ENCODE results near the gene NCAM2.

GRCh38 chr21:21216047-21216446, 217.8 kb downstream of the NCAM2 start:
- no peak for TF ChIP-seq POLR2AphosphoS5 (IDR thresholded peaks at IDR 0.05; ENCODE audit: low read depth, low read length)
- TF ChIP-seq POLR2A (IDR thresholded peaks at IDR 0.05; ENCODE audit: low read depth, low read length), result no peak
- TF ChIP-seq PAX5 (IDR thresholded peaks at IDR 0.05; ENCODE audit: insufficient read depth, low read length, severe bottlenecking), result no peak

Measured in GM12891 (cell line).